Measurements from ENCODE around the gene EML6.

Gene EML6

GRCh38 chr2:54723131-54723995 is at the start of gene EML6:
TSS of gene EML6 (plus strand) at chr2:54723662. CDS start at chr2:54725062, 1,400 bp downstream.
- peak within 1 kb of the TSS; percentile 98 for H3K4me3 ChIP-seq (ENCODE audit: low read depth, low read length)
- DNase-seq (ENCODE audit: low read depth) = peak; percentile 100
- TF ChIP-seq POLR2A (IDR thresholded peaks at IDR 0.05; ENCODE audit: extremely low read depth, insufficient read length) = peak; percentile 70
- TF ChIP-seq MYC (IDR thresholded peaks at IDR 0.05; ENCODE audit: low read depth, low read length) = no peak; the same call in 1 of the 2 replicates
- TF ChIP-seq CTCF (IDR thresholded peaks at IDR 0.05; ENCODE audit: low read depth, low read length) = no peak
- TF ChIP-seq MAX (IDR thresholded peaks at IDR 0.05; ENCODE audit: low read depth, low read length) = peak; percentile 58

GRCh38 chr2:54675281-54675680 is 48.2 kb upstream of the EML6 start:
- DNase-seq (ENCODE audit: low read depth) = no peak
- TF ChIP-seq CTCF (IDR thresholded peaks at IDR 0.05; ENCODE audit: low read depth, low read length) (no peak), MYC (IDR thresholded peaks at IDR 0.05; ENCODE audit: low read depth, low read length) (no peak), MAX (IDR thresholded peaks at IDR 0.05; ENCODE audit: low read depth, low read length) (no peak)
- H3K4me3 ChIP-seq (ENCODE audit: low read depth, low read length) = no peak overlapping the region

GRCh38 chr2:54675738-54676137 is 47.7 kb upstream of the EML6 start:
- H3K4me3 ChIP-seq (ENCODE audit: low read depth, low read length) = no peak overlapping the region

GRCh38 chr2:54676656-54677055 is 46.8 kb upstream of the EML6 start:
- DNase-seq (ENCODE audit: low read depth) = no peak
- H3K4me3 ChIP-seq (ENCODE audit: low read depth, low read length) = no peak overlapping the region
- TF ChIP-seq MAX (IDR thresholded peaks at IDR 0.05; ENCODE audit: low read depth, low read length) (no peak), CTCF (IDR thresholded peaks at IDR 0.05; ENCODE audit: low read depth, low read length) (no peak), POLR2A (IDR thresholded peaks at IDR 0.05; ENCODE audit: extremely low read depth, insufficient read length) (no peak), MYC (IDR thresholded peaks at IDR 0.05; ENCODE audit: low read depth, low read length) (no peak)

More at GRCh38 chr2:54675738-54676137, 47.7 kb upstream of the EML6 start:
- TF ChIP-seq CTCF (IDR thresholded peaks at IDR 0.05; ENCODE audit: low read depth, low read length) = no peak
- TF ChIP-seq MAX (IDR thresholded peaks at IDR 0.05; ENCODE audit: low read depth, low read length) = no peak
- TF ChIP-seq POLR2A (IDR thresholded peaks at IDR 0.05; ENCODE audit: extremely low read depth, insufficient read length) = no peak
- no peak for DNase-seq (ENCODE audit: low read depth)

- no peak for DNase-seq (ENCODE audit: low read depth)
- TF ChIP-seq MAX (IDR thresholded peaks at IDR 0.05; ENCODE audit: low read depth, low read length) = no peak
- TF ChIP-seq CTCF (IDR thresholded peaks at IDR 0.05; ENCODE audit: low read depth, low read length) = no peak
- no peak for TF ChIP-seq MYC (IDR thresholded peaks at IDR 0.05; ENCODE audit: low read depth, low read length)
- no peak for TF ChIP-seq POLR2A (IDR thresholded peaks at IDR 0.05; ENCODE audit: extremely low read depth, insufficient read length)
Observed at GRCh38 chr2:54677476-54678265, 45.8 kb upstream of the EML6 start.

More at GRCh38 chr2:54677476-54678265, 45.8 kb upstream of the EML6 start:
- H3K4me3 ChIP-seq (ENCODE audit: low read depth, low read length) = no peak overlapping the region
